D341Med (cell line): ENCODE measurements around the gene PPP1R14C.
A peak's percentile ranks its signal among the peaks of the same experiment; 100 is the strongest.

Experiments
- DNase-seq: peaks from one replicate; pipeline ENCODE4 v3.0.0; 2012; ENCODE audit warnings: low spot score

PPP1R14C gene

DNA sequence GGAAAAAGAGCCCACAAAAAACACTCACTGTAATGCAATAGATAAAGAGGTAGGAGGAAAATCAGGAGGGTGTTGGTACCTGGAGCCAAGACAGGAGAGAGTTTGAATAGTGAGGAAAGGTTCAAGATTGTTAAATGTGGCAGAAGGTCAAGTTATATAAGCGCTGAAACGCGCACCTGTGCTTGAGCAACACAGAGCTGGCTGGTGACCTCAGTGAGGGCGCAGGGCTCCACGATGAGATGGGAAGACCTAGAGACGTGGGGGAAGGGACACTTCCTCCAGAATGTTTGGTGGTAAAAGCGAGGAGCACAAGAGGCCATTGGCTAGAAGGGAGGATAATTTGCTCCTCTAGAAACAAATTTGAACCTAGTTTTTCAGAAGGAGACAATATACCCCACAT is 4.2 kb upstream of the PPP1R14C start:
- DNase-seq: no peak

- no peak for DNase-seq
These were observed 3.3 kb upstream of the PPP1R14C start for GRCh38 chr6:150139533-150139932.

GRCh38 chr6:150140236-150140969 is 2.4 kb upstream of the PPP1R14C start:
- DNase-seq: no peak

DNA sequence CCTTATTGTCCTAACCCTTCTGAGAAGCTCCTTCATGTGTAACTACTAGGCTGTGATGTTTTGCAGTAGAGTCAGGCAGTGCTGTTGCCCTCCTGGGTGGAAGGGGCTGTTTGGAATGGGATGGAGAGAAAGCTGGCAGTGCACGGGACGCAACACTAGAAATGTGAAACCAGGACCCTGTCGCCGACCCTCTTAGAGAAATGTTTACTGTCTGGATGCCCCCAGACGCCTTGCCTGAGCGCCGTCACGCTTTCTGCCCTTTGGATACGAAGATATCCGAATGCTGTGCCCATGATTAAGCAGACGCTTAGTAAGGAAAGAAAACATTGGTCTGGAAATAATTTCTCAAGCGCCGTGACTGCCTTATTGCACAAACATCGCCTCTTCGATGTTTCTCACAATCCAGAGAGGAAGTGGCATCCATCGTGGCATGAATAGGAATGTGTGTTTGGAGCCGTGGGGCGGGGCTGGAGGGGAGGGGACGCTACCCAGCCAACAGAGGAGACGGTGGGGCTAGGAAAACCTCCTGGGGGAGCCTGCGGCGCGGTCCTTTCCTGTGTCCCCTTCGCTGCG is 661 bp upstream of the PPP1R14C start:
- no peak for DNase-seq

GRCh38 chr6:150143516-150144293 is 861 bp downstream of the PPP1R14C start:
- peak; percentile 53 for DNase-seq

- DNase-seq: no peak
These were observed 1.5 kb downstream of the PPP1R14C start for GRCh38 chr6:150144294-150144868.

DNA sequence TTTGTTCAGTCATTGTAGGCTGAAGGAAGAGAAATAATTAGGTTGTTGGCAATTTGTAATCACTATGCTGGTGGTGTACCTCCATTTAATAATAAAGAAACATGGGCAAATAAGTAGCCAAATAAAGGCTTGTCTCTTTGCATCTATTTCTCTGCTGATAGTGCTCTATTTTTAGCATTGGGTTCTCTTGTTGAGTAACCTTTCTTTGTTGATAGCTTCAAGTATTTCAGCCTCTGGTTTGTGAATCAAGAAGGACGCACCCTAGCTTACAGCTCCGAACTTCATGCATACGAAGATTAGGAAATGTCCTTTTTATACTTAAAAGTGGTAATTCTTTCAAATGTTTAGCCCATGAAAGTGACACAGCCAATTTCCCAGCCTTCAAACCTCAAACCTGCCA is 2.6 kb downstream of the PPP1R14C start:
- DNase-seq: no peak

DNA sequence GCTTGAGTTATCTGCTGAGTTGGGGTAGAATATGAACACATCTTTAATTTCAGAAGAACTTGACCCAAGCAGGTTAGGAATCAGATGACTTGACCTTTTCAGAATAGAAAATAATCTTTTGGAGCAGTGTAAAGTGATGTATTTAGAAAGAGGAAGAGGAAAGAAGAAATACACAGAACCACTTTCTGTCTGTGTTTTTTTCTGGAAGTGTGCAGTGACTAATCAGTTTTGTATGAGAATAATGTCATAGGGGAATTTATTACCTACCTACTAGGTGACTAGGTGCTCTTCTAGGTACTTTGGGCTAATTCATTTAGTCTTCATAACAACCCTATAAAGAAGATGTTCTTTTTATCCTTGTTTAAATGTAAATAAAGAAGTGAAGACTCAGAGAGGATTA is 3.0 kb downstream of the PPP1R14C start:
- DNase-seq: no peak

GRCh38 chr6:150146436-150146835 is 3.6 kb downstream of the PPP1R14C start:
- DNase-seq: no peak

GRCh38 chr6:150149146-150149545 is 6.3 kb downstream of the PPP1R14C start:
- no peak for DNase-seq

DNA sequence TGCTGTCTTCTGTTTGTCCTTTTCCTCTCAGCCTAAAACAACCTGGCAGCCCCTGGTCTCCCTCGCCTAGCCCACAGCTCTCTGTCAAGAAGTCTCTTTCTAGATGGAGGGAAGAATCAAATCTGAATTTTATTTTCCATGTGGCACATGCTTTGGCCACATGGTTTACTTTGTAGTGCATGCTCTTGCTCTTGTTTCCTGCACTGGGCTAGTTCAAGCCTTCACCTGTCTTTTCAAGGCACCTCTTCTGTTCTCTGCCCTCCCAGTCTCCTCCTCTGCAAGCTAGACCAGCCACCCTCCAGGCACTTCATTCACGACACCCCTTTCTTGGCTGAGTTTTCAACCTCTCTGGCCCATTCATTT is 7.6 kb downstream of the PPP1R14C start:
- DNase-seq: no peak

GRCh38 chr6:150150821-150151646 is 8.2 kb downstream of the PPP1R14C start:
- no peak for DNase-seq

- no peak for DNase-seq
These were observed 10.3 kb downstream of the PPP1R14C start for GRCh38 chr6:150152891-150153876.

- no peak for DNase-seq
These were observed 11.2 kb downstream of the PPP1R14C start for GRCh38 chr6:150153905-150154492.

DNA sequence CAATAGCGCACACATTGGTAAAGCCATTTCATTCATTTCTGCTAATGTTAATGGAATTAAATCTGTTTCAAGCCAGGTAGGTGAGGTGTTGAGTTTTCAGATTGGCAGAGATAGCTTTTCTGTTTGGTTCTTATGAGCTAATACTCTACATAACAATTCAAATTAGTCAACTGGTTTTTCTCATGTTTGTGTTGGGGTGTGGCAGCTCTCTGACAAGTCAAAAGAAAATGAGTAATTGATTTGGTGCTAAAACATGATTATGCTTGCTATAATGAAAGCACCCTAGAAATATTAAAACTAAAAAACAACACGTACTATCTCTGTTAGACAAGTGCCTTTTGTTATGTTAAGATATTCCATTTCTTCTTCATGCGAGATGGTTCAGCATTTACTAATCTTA is 13.6 kb downstream of the PPP1R14C start:
- no peak for DNase-seq

- no peak for DNase-seq
These were observed 14.2 kb downstream of the PPP1R14C start for GRCh38 chr6:150157081-150157480.

- DNase-seq: no peak
These were observed 16.9 kb downstream of the PPP1R14C start for GRCh38 chr6:150159757-150160156.

DNA sequence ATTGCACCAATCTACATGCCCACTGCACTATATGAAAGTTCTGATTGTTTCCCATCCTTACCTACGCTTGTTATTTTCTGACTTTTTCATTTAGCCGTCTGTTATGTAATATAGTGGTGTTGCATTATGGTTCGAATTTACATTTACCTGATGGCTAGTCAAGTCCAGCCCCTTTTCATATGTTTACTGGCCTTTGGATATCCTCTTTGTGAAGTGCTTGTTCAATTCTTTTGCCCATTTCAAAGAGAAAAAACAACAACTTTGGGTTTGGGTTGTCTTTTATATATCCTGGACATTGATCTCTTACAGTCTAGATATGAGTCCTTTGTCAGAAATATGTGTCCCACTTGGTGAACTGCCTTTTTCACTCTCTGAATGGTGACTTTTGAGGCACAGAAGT is 21.1 kb downstream of the PPP1R14C start:
- DNase-seq: no peak

GRCh38 chr6:150165020-150165702 is 22.3 kb downstream of the PPP1R14C start:
- no peak for DNase-seq

- no peak for DNase-seq
These were observed 24.6 kb downstream of the PPP1R14C start for GRCh38 chr6:150167479-150167873.
